HepG2 (cell line): ENCODE measurements around the gene PDIA5. TPM values are rescaled to one million over a fixed set of nuclear protein-coding genes. Genes with fewer than 3 reads are reported as not detected.

Experiments
- CENPT ChIP-seq: sonication (generic); formaldehyde crosslinking; IDR thresholded peaks from 2 replicates; pipeline ENCODE4 v1.8.0; 2022; ENCODE audit warnings: low read depth, mild to moderate bottlenecking, moderate library complexity, missing genetic modification reagents
- DPF2 ChIP-seq: sonication (generic); formaldehyde crosslinking; IDR thresholded peaks from 2 replicates; pipeline ENCODE4 v1.4.0; 2020; ENCODE audit warnings: mild to moderate bottlenecking, low read depth, missing genetic modification reagents, borderline replicate concordance
- FOXK1 ChIP-seq: sonication (generic); formaldehyde crosslinking; IDR thresholded peaks from 2 replicates; pipeline ENCODE4 v1.4.0; 2020; ENCODE audit warnings: low read depth, missing genetic modification reagents, borderline replicate concordance
- KDM3A ChIP-seq: IDR thresholded peaks from 2 replicates; pipeline ENCODE4 v1.6.1; 2018; ENCODE audit warnings: low read depth, missing compliant biosample characterization
- MZF1 ChIP-seq: sonication (generic); formaldehyde crosslinking; IDR thresholded peaks from 2 replicates; pipeline ENCODE4 v1.8.1; 2023; ENCODE audit warnings: mild to moderate bottlenecking, missing genetic modification reagents, borderline replicate concordance
- NAIF1 ChIP-seq: sonication (generic); formaldehyde crosslinking; IDR thresholded peaks from 2 replicates; pipeline ENCODE4 v1.5.0; 2020; ENCODE audit warnings: mild to moderate bottlenecking, missing genetic modification reagents, borderline replicate concordance
- NCOA1 ChIP-seq: sonication (generic); formaldehyde crosslinking; IDR thresholded peaks from 2 replicates; pipeline ENCODE4 v1.9.0; 2021; ENCODE audit warnings: missing genetic modification reagents
- NFIC ChIP-seq: IDR thresholded peaks from 2 replicates; pipeline ENCODE4 v1.6.1; 2012; ENCODE audit warnings: mild to moderate bottlenecking, low read length, inconsistent platforms
- PAWR ChIP-seq: sonication (generic); formaldehyde crosslinking; IDR thresholded peaks from 2 replicates; pipeline ENCODE4 v1.4.0; 2020; ENCODE audit warnings: missing genetic modification reagents, mild to moderate bottlenecking, borderline replicate concordance
- PCBP2 ChIP-seq: fragments of 200-400 bp; formaldehyde crosslinking; optimal IDR thresholded peaks from 2 replicates; pipeline ENCODE3; 2018; ENCODE audit warnings: low read length, low read depth; ENCODE audit not compliant: poor library complexity, severe bottlenecking
- RBAK ChIP-seq: sonication (generic); formaldehyde crosslinking; IDR thresholded peaks from 2 replicates; pipeline ENCODE4 v1.5.1; 2020; ENCODE audit warnings: mild to moderate bottlenecking, missing genetic modification reagents
- RCOR2 ChIP-seq: IDR thresholded peaks from 2 replicates; pipeline ENCODE4 v1.6.1; 2016; ENCODE audit warnings: missing biosample characterization, missing genetic modification reagents
- STAG1 ChIP-seq: sonication (generic); formaldehyde crosslinking; IDR thresholded peaks from 2 replicates; pipeline ENCODE4 v1.4.0; 2020; ENCODE audit warnings: missing genetic modification reagents
- TFE3 ChIP-seq: IDR thresholded peaks from 2 replicates; pipeline ENCODE4 v1.6.1; 2016
- TRIM24 ChIP-seq: sonication (generic); formaldehyde crosslinking; IDR thresholded peaks from 2 replicates; pipeline ENCODE4 v1.8.0; 2022; ENCODE audit warnings: mild to moderate bottlenecking, missing genetic modification reagents
- XRCC5 ChIP-seq: fragments of 200-400 bp; formaldehyde crosslinking; optimal IDR thresholded peaks from 2 replicates; pipeline ENCODE3; 2017; ENCODE audit warnings: mild to moderate bottlenecking, low read length
- ZNF101 ChIP-seq: sonication (generic); formaldehyde crosslinking; IDR thresholded peaks from 2 replicates; pipeline ENCODE4 v1.4.0; 2020; ENCODE audit warnings: mild to moderate bottlenecking, low read depth, missing genetic modification reagents, borderline replicate concordance
- ZNF317 ChIP-seq: sonication (generic); formaldehyde crosslinking; IDR thresholded peaks from 2 replicates; pipeline ENCODE4 v1.5.0; 2020; ENCODE audit warnings: mild to moderate bottlenecking, missing genetic modification reagents
- ZNF337 ChIP-seq: sonication (generic); formaldehyde crosslinking; IDR thresholded peaks from 2 replicates; pipeline ENCODE4 v1.5.1; 2020; ENCODE audit warnings: missing genetic modification reagents, low read depth, mild to moderate bottlenecking, borderline replicate concordance
- ZNF547 ChIP-seq: sonication (generic); formaldehyde crosslinking; IDR thresholded peaks from 2 replicates; pipeline ENCODE4 v1.5.1; 2020; ENCODE audit warnings: mild to moderate bottlenecking, missing genetic modification reagents
- ZNF816 ChIP-seq: sonication (generic); formaldehyde crosslinking; IDR thresholded peaks from 2 replicates; pipeline ENCODE4 v1.8.0; 2022; ENCODE audit warnings: missing genetic modification reagents, mild to moderate bottlenecking, borderline replicate concordance
- polyA plus RNA-seq, 8 experiments: library from polyadenylated mRNA; depleted of rRNA in 3 of 8; stranded (reverse) in 7 of 8; unstranded in 1 of 8; fragments of >200 nt; fragmentation: Illumina TruSeq in 4 of 8; extraction: Trizol in 4 of 8; gene quantifications; 2 replicates each; pipeline versions ENCODE4 v1.2.1 to v1.2.3, GENCODE V29; 2011 to 2016; ENCODE audit warnings: low read depth in 4 of 8, missing spikeins in 1 of 8, mixed read lengths in 1 of 8; ENCODE audit not compliant: insufficient read depth in 1 of 8
- total RNA-seq, 5 experiments: library from RNA; depleted of rRNA; stranded (reverse); fragments of >200 nt; fragmentation: Illumina TruSeq; extraction: Trizol; gene quantifications; 2 replicates each; pipeline ENCODE4 v1.2.3, GENCODE V29; 2016; ENCODE audit warnings: low read depth in 1 of 5
- TF ChIP-seq, protein P1 (sequence below): sonication (generic); formaldehyde crosslinking; IDR thresholded peaks from 2 replicates; pipeline ENCODE4 v1.5.0; 2020; ENCODE audit warnings: missing genetic modification reagents
- TF ChIP-seq, protein P2 (sequence below): sonication (generic); formaldehyde crosslinking; IDR thresholded peaks from 2 replicates; pipeline ENCODE4 v1.5.1; 2020; ENCODE audit warnings: mild to moderate bottlenecking, missing genetic modification reagents, moderate library complexity

The PDIA5 gene
- total and polyA plus RNA-seq, 2 of the 13 experiments (the other 11 are each of a cell fraction or from before 2014, with no cell fraction given) = 51.3 to 74.3 TPM

DNA sequence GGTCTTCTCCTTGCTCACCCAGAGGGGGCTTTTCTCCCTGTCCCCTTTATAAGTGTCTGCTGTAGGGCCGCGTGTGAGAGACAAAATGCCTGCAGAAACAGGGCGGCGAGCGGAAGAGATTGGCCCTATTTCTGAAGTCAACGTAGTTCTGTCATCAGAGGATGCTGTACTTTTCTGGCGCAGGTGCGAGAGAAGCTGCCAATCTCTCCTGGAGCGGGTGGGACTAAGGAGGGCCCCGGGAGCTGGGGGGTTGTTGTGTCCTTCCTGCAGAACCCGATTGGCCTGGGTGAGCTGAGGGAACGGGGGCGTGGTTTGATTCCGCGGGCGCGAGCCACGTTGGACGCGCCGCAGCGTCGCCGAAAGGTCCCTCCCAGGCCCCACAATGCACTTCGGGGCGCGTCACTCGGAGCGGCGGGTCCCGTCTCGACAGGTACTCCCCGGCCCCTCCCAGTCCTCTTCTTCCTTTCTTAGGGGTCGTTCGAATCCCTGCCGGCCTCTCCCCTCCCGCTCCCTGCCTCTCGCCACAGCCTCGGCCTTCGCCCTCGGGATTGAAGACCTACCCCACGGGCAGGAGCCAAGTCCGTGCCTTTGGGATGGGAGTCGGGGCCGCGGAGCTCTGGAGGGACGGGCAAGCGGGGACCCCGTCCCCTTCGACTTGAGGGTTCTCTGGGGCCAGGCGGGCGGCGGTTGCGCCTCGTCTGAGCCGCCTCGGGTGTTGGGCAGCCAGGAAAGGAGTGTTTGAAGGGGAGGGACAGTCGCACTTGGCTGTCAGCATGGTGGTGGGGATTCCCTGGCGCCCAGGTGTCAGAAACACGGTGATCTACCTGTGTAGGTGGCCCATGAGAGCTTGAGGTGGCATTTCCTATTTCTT lies 135.0 kb downstream of the PDIA5 start, which contains the start of gene SEC22A (continued):
- TF ChIP-seq CENPT (CRISPR knock-in tag) (no peak), ZNF547 (CRISPR knock-in tag) (no peak; the same call in 1 of the 2 replicates), FOXK1 (CRISPR knock-in tag) (no peak), KDM3A (CRISPR knock-in tag) (no peak), RCOR2 (CRISPR knock-in tag) (no peak), ZNF317 (CRISPR knock-in tag) (no peak), TRIM24 (no peak), TFE3 (CRISPR knock-in tag) (0 out of 2 replicates have a peak, but pooled peaks have one; percentile 12), PAWR (CRISPR knock-in tag) (no peak), NCOA1 (no peak), XRCC5 (peak; percentile 80), ZNF816 (no peak), ZNF337 (CRISPR knock-in tag) (no peak), NAIF1 (CRISPR knock-in tag) (no peak), STAG1 (CRISPR knock-in tag) (no peak), NFIC (no peak), RBAK (CRISPR knock-in tag) (no peak), DPF2 (CRISPR knock-in tag) (no peak), ZNF101 (CRISPR knock-in tag) (0 out of 2 replicates have a peak, but pooled peaks have one; percentile 22), PCBP2 (no peak), MZF1 (no peak)
- TF ChIP-seq, protein P1, sequence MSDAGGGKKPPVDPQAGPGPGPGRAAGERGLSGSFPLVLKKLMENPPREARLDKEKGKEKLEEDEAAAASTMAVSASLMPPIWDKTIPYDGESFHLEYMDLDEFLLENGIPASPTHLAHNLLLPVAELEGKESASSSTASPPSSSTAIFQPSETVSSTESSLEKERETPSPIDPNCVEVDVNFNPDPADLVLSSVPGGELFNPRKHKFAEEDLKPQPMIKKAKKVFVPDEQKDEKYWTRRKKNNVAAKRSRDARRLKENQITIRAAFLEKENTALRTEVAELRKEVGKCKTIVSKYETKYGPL (CRISPR knock-in tag) = no peak
- TF ChIP-seq, protein P2, sequence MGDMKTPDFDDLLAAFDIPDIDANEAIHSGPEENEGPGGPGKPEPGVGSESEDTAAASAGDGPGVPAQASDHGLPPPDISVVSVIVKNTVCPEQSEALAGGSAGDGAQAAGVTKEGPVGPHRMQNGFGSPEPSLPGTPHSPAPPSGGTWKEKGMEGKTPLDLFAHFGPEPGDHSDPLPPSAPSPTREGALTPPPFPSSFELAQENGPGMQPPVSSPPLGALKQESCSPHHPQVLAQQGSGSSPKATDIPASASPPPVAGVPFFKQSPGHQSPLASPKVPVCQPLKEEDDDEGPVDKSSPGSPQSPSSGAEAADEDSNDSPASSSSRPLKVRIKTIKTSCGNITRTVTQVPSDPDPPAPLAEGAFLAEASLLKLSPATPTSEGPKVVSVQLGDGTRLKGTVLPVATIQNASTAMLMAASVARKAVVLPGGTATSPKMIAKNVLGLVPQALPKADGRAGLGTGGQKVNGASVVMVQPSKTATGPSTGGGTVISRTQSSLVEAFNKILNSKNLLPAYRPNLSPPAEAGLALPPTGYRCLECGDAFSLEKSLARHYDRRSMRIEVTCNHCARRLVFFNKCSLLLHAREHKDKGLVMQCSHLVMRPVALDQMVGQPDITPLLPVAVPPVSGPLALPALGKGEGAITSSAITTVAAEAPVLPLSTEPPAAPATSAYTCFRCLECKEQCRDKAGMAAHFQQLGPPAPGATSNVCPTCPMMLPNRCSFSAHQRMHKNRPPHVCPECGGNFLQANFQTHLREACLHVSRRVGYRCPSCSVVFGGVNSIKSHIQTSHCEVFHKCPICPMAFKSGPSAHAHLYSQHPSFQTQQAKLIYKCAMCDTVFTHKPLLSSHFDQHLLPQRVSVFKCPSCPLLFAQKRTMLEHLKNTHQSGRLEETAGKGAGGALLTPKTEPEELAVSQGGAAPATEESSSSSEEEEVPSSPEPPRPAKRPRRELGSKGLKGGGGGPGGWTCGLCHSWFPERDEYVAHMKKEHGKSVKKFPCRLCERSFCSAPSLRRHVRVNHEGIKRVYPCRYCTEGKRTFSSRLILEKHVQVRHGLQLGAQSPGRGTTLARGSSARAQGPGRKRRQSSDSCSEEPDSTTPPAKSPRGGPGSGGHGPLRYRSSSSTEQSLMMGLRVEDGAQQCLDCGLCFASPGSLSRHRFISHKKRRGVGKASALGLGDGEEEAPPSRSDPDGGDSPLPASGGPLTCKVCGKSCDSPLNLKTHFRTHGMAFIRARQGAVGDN (CRISPR knock-in tag) = peak; percentile 92
